ENCODE results near the gene SLC38A8. TPM values are rescaled to one million over a fixed set of nuclear protein-coding genes. Genes with fewer than 3 reads are reported as not detected.

SLC38A8 gene
- total and polyA plus RNA-seq, 4 donors = 0.08 to 1.0 (median 0.32) TPM

DNA sequence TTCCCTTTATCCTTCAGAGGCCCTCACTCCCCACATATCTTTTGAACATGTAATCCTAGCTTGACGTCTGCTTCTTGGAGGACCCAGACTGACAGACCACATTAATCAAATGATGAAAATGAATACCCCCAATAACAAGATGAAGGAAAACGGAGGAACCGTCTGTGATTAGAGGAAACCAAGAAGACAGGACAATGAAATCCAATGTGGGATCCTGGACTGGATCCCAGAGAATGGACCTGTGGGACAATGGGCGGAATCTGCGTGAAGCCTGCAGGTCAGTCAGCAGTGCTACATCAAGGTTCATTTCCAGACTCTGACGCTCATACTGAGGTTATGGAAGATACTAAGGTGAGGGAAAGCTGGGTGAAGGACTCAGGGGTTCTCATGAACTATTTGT, 38.2 kb upstream of the SLC38A8 start (continued):
- TF ChIP-seq, protein P1, sequence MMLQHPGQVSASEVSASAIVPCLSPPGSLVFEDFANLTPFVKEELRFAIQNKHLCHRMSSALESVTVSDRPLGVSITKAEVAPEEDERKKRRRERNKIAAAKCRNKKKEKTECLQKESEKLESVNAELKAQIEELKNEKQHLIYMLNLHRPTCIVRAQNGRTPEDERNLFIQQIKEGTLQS (IDR thresholded peaks at IDR 0.05) = no peak
- TF ChIP-seq JUND (IDR thresholded peaks at IDR 0.05) (no peak), HNF4G (IDR thresholded peaks at IDR 0.05) (no peak), FOXA1 (IDR thresholded peaks at IDR 0.05) (no peak), FOXA2 (IDR thresholded peaks at IDR 0.05) (no peak), NR2F2 (IDR thresholded peaks at IDR 0.05) (no peak), RAD21 (IDR thresholded peaks at IDR 0.05) (no peak), TAF1 (conservative IDR thresholded peaks at IDR 0.05) (no peak)
- TF ChIP-seq, protein P2, sequence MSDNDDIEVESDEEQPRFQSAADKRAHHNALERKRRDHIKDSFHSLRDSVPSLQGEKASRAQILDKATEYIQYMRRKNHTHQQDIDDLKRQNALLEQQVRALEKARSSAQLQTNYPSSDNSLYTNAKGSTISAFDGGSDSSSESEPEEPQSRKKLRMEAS (IDR thresholded peaks at IDR 0.05) = no peak

DNA sequence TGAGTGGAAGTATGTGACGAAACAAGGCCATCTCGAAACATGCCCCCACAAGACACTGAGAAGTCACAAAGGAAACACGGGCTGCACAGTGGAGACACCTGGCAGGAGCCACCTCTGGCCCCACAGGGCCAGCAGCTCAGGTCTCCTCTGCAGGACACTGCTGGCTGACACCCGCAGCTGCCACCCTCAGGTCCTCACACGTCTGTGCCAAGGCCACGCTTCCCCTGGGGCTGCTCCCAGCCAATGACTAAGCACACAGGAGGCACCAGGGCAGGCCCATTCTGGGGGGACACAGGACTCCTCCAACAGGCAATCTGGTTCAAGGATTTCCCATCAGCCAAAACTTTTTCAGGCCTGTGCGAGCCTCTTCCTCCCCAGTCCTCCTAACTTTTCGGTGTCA, 37.8 kb upstream of the SLC38A8 start:
- H3K4me1 ChIP-seq (ENCODE audit: control insufficient read depth in 4 of 4, insufficient read depth in 4 of 4, low read length in 3 of 4) = no peaks in the 10 kb centered on the region
- TF ChIP-seq, protein P3, sequence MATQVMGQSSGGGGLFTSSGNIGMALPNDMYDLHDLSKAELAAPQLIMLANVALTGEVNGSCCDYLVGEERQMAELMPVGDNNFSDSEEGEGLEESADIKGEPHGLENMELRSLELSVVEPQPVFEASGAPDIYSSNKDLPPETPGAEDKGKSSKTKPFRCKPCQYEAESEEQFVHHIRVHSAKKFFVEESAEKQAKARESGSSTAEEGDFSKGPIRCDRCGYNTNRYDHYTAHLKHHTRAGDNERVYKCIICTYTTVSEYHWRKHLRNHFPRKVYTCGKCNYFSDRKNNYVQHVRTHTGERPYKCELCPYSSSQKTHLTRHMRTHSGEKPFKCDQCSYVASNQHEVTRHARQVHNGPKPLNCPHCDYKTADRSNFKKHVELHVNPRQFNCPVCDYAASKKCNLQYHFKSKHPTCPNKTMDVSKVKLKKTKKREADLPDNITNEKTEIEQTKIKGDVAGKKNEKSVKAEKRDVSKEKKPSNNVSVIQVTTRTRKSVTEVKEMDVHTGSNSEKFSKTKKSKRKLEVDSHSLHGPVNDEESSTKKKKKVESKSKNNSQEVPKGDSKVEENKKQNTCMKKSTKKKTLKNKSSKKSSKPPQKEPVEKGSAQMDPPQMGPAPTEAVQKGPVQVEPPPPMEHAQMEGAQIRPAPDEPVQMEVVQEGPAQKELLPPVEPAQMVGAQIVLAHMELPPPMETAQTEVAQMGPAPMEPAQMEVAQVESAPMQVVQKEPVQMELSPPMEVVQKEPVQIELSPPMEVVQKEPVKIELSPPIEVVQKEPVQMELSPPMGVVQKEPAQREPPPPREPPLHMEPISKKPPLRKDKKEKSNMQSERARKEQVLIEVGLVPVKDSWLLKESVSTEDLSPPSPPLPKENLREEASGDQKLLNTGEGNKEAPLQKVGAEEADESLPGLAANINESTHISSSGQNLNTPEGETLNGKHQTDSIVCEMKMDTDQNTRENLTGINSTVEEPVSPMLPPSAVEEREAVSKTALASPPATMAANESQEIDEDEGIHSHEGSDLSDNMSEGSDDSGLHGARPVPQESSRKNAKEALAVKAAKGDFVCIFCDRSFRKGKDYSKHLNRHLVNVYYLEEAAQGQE (IDR thresholded peaks at IDR 0.05) = no peak
- TF ChIP-seq JUND (IDR thresholded peaks at IDR 0.05) (no peak), NR2F2 (IDR thresholded peaks at IDR 0.05) (no peak), GABPA (IDR thresholded peaks at IDR 0.05 in 1 of 2, conservative IDR thresholded peaks at IDR 0.05 in 1 of 2) (no peak), RAD21 (IDR thresholded peaks at IDR 0.05) (no peak), TAF1 (conservative IDR thresholded peaks at IDR 0.05) (no peak), EGR1 (IDR thresholded peaks at IDR 0.05; ENCODE audit: low read depth in 2 of 2) (no peak), FOXA2 (IDR thresholded peaks at IDR 0.05) (no peak), YY1 (IDR thresholded peaks at IDR 0.05) (no peak), SP1 (IDR thresholded peaks at IDR 0.05) (no peak), RXRA (IDR thresholded peaks at IDR 0.05) (no peak), FOXA1 (IDR thresholded peaks at IDR 0.05) (no peak)
- TF ChIP-seq, protein P2 (IDR thresholded peaks at IDR 0.05) = no peak
- TF ChIP-seq, protein P4, sequence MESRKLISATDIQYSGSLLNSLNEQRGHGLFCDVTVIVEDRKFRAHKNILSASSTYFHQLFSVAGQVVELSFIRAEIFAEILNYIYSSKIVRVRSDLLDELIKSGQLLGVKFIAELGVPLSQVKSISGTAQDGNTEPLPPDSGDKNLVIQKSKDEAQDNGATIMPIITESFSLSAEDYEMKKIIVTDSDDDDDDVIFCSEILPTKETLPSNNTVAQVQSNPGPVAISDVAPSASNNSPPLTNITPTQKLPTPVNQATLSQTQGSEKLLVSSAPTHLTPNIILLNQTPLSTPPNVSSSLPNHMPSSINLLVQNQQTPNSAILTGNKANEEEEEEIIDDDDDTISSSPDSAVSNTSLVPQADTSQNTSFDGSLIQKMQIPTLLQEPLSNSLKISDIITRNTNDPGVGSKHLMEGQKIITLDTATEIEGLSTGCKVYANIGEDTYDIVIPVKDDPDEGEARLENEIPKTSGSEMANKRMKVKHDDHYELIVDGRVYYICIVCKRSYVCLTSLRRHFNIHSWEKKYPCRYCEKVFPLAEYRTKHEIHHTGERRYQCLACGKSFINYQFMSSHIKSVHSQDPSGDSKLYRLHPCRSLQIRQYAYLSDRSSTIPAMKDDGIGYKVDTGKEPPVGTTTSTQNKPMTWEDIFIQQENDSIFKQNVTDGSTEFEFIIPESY (IDR thresholded peaks at IDR 0.05) = no peak
- TF ChIP-seq, protein P5, sequence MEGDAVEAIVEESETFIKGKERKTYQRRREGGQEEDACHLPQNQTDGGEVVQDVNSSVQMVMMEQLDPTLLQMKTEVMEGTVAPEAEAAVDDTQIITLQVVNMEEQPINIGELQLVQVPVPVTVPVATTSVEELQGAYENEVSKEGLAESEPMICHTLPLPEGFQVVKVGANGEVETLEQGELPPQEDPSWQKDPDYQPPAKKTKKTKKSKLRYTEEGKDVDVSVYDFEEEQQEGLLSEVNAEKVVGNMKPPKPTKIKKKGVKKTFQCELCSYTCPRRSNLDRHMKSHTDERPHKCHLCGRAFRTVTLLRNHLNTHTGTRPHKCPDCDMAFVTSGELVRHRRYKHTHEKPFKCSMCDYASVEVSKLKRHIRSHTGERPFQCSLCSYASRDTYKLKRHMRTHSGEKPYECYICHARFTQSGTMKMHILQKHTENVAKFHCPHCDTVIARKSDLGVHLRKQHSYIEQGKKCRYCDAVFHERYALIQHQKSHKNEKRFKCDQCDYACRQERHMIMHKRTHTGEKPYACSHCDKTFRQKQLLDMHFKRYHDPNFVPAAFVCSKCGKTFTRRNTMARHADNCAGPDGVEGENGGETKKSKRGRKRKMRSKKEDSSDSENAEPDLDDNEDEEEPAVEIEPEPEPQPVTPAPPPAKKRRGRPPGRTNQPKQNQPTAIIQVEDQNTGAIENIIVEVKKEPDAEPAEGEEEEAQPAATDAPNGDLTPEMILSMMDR (IDR thresholded peaks at IDR 0.05; ENCODE audit: low read depth, low read length, missing input control) = no peak
- no peak overlapping the region for H3K4me3 ChIP-seq (ENCODE audit: low read depth in 1 of 3, low read length in 3 of 3)
- DNase-seq (ENCODE audit: low spot score) = no peak
- H3K36me3 ChIP-seq (ENCODE audit: control insufficient read depth in 4 of 4, insufficient read depth in 3 of 4, low read depth in 1 of 4, low read length in 3 of 4) = peaks cover 8 to 58% (median 35%) of the 10 kb centered on the region in 4 donors
- no peak overlapping the region for H3K9ac ChIP-seq (ENCODE audit: low read depth in 1 of 2, low read length in 2 of 2)
- no peaks in the 10 kb centered on the region for H3K27me3 ChIP-seq (ENCODE audit: control insufficient read depth in 4 of 4, insufficient read depth in 4 of 4, low read length in 3 of 4)
- 83% methylated on average over 8 of the region's 8 CpGs for WGBS
- H3K9me3 ChIP-seq (ENCODE audit: control insufficient read depth in 4 of 4, low read length in 3 of 4) = no peaks in the 10 kb centered on the region
- H3K27ac ChIP-seq (ENCODE audit: low read depth in 1 of 2, low read length in 2 of 2) = no peak overlapping the region

Measured in liver (tissue), 9 donors.